Panc1 (cell line): ENCODE measurements around the gene VWC2L. TPM values are rescaled to one million over a fixed set of nuclear protein-coding genes. Genes with fewer than 3 reads are reported as not detected.

ENCODE experiments used
- ATAC-seq: fragments of 200-7000 bp; cut with Tn5 transposase; 2 replicates; pipeline ENCODE4 v1.9.1; 2020; ENCODE audit warnings: mild to moderate bottlenecking, moderate library complexity
- BruUV-seq: library from RNA; stranded (reverse); fragments of 400-500 nt; replicated peaks from 2 replicates; lab custom pipeline; 2021; lab: Mats Ljungman, UMichigan
- CTCF ChIA-PET: fragments of 300-600 bp; sonication (Branson Sonifier 250); formaldehyde crosslinking; loops from one replicate; lab custom pipeline; 2022; ENCODE audit warnings: antibody characterized with exemption; lab: Charles Lee
- POLR2A ChIA-PET: fragments of 300-600 bp; sonication (Branson Sonifier 250); formaldehyde crosslinking; loops from one replicate; lab custom pipeline; 2022; ENCODE audit warnings: antibody characterized with exemption; lab: Charles Lee
- DNase-seq: peaks from one replicate; pipeline ENCODE4 v3.0.0-alpha.2; 2010; ENCODE audit warnings: low read depth, low spot score
- H3K27ac ChIP-seq: 2 replicates; pipeline ENCODE4 v1.5.1; 2011; ENCODE audit warnings: mild to moderate bottlenecking, low read length, inconsistent platforms
- H3K27me3 ChIP-seq: fragments of 200-500 bp; sonication (Bioruptor generic); 2 replicates; pipeline ENCODE4 v1.6.0; 2014; ENCODE audit warnings: low read length, inconsistent platforms; ENCODE audit not compliant: control insufficient read depth, insufficient read depth
- H3K36me3 ChIP-seq: fragments of 200-500 bp; sonication (Bioruptor generic); 2 replicates; pipeline ENCODE4 v1.5.1; 2014; ENCODE audit warnings: inconsistent platforms, mild to moderate bottlenecking, low read length, moderate library complexity; ENCODE audit not compliant: control insufficient read depth, insufficient read depth
- H3K4me1 ChIP-seq: 2 replicates; pipeline ENCODE4 v1.5.1; 2011; ENCODE audit warnings: inconsistent platforms, mild to moderate bottlenecking, low read length, moderate library complexity; ENCODE audit not compliant: control insufficient read depth, insufficient read depth
- H3K4me3 ChIP-seq, 2 experiments: 2 replicates each; pipeline ENCODE4 v1.5.1; 2011 to 2012; ENCODE audit warnings: low read depth in 2 of 2, low read length in 2 of 2, mild to moderate bottlenecking in 2 of 2, inconsistent platforms in 1 of 2, moderate library complexity in 1 of 2
- H3K9me3 ChIP-seq: fragments of 200-500 bp; sonication (Bioruptor generic); 2 replicates; pipeline ENCODE4 v1.5.1; 2014; ENCODE audit warnings: low read depth, mild to moderate bottlenecking, inconsistent platforms, low read length, moderate library complexity; ENCODE audit not compliant: control insufficient read depth, insufficient read depth
- CTCF ChIP-seq: fragments of 450-650 bp; IDR thresholded peaks from 2 replicates; pipeline ENCODE4 v1.5.1; 2017; ENCODE audit warnings: mild to moderate bottlenecking
- POLR2AphosphoS5 ChIP-seq: IDR thresholded peaks from 2 replicates; pipeline ENCODE4 v1.6.1; 2012; ENCODE audit warnings: mild to moderate bottlenecking, low read depth, low read length, moderate library complexity
- SIN3A ChIP-seq: IDR thresholded peaks from 2 replicates; pipeline ENCODE4 v1.6.1; 2012; ENCODE audit warnings: low read depth, mild to moderate bottlenecking, low read length, moderate library complexity, borderline replicate concordance; ENCODE audit not compliant: insufficient read depth
- TCF7L2 ChIP-seq: IDR thresholded peaks from 2 replicates; pipeline ENCODE4 v1.6.1; 2011; ENCODE audit warnings: mild to moderate bottlenecking, low read depth, low read length, inconsistent platforms
- in situ Hi-C: cut with HindIII; loops from 2 replicates; pipeline ENCODE4 v1.10.0; 2016; ENCODE audit warnings: low sequenced_read_pairs, low pct_unique_long_range_greater_than_20kb
- intact Hi-C: fragments of 100-400 bp; cut with micrococcal nuclease; formaldehyde crosslinking; loops from one replicate; pipeline ENCODE4 v1.10.0; 2022; ENCODE audit not compliant: unreplicated experiment
- total RNA-seq: library from RNA; stranded (reverse); gene quantifications from one replicate; pipeline ENCODE4 v1.2.1, GENCODE V29; 2021; ENCODE audit not compliant: unreplicated experiment
- TF ChIP-seq, protein P1 (sequence below), 2 experiments: IDR thresholded peaks; 2 replicates each; pipeline ENCODE4 v1.6.1; 2011 to 2012; ENCODE audit warnings: low read depth in 2 of 2, control low read depth in 1 of 2, low read length in 1 of 2, mild to moderate bottlenecking in 1 of 2, moderate library complexity in 1 of 2; ENCODE audit not compliant: insufficient read depth in 1 of 2

The VWC2L gene
- total RNA-seq, 1 experiment from 2014 or later, result not detected

GRCh38 chr2:214489181-214489580 is 78.3 kb downstream of the VWC2L start:
- no peaks in the 10 kb centered on the region for H3K36me3 ChIP-seq
- no peak overlapping the region for H3K27ac ChIP-seq
- no peaks in the 10 kb centered on the region for H3K4me1 ChIP-seq
- no TSS peak for BruUV-seq
- ChIA-PET CTCF (no interaction called here), POLR2A (no interaction called here)
- DNase-seq (no peak), ATAC-seq (no peak)
- in situ Hi-C loops (no loop called here), intact Hi-C loops (no loop called here)
- TF ChIP-seq CTCF (no peak), TCF7L2 (no peak), SIN3A (no peak)
- H3K9me3 ChIP-seq, result no peaks in the 10 kb centered on the region
- no peak overlapping the region for H3K4me3 ChIP-seq
- no peaks in the 10 kb centered on the region for H3K27me3 ChIP-seq

- TF ChIP-seq, protein P1, sequence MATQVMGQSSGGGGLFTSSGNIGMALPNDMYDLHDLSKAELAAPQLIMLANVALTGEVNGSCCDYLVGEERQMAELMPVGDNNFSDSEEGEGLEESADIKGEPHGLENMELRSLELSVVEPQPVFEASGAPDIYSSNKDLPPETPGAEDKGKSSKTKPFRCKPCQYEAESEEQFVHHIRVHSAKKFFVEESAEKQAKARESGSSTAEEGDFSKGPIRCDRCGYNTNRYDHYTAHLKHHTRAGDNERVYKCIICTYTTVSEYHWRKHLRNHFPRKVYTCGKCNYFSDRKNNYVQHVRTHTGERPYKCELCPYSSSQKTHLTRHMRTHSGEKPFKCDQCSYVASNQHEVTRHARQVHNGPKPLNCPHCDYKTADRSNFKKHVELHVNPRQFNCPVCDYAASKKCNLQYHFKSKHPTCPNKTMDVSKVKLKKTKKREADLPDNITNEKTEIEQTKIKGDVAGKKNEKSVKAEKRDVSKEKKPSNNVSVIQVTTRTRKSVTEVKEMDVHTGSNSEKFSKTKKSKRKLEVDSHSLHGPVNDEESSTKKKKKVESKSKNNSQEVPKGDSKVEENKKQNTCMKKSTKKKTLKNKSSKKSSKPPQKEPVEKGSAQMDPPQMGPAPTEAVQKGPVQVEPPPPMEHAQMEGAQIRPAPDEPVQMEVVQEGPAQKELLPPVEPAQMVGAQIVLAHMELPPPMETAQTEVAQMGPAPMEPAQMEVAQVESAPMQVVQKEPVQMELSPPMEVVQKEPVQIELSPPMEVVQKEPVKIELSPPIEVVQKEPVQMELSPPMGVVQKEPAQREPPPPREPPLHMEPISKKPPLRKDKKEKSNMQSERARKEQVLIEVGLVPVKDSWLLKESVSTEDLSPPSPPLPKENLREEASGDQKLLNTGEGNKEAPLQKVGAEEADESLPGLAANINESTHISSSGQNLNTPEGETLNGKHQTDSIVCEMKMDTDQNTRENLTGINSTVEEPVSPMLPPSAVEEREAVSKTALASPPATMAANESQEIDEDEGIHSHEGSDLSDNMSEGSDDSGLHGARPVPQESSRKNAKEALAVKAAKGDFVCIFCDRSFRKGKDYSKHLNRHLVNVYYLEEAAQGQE (IDR thresholded peaks at IDR 0.05; ENCODE audit: insufficient read depth in 1 of 2, low read depth in 2 of 2, low read length in 1 of 2), result no peak
- TF ChIP-seq TCF7L2 (no peak), SIN3A (no peak), CTCF (no peak), POLR2AphosphoS5 (no peak)
- no TSS peak for BruUV-seq
- ChIA-PET CTCF (no interaction called here), POLR2A (no interaction called here)
- no peaks in the 10 kb centered on the region for H3K27me3 ChIP-seq
- ATAC-seq (no peak), DNase-seq (no peak)
- H3K36me3 ChIP-seq, result no peaks in the 10 kb centered on the region
- no peaks in the 10 kb centered on the region for H3K9me3 ChIP-seq
- no peaks in the 10 kb centered on the region for H3K4me1 ChIP-seq
- intact Hi-C loops (no loop called here), in situ Hi-C loops (no loop called here)
- H3K27ac ChIP-seq, result no peak overlapping the region
- no peak overlapping the region for H3K4me3 ChIP-seq
Measured at GRCh38 chr2:214489702-214490101, 78.8 kb downstream of the VWC2L start.
